ENCODE data around the gene DCANP1. TPM values are rescaled to one million over a fixed set of nuclear protein-coding genes. Genes with fewer than 3 reads are reported as not detected.

The DCANP1 gene
- total and polyA plus RNA-seq, 4 donors, result 0.09 to 0.51 (median 0.28) TPM

DNA sequence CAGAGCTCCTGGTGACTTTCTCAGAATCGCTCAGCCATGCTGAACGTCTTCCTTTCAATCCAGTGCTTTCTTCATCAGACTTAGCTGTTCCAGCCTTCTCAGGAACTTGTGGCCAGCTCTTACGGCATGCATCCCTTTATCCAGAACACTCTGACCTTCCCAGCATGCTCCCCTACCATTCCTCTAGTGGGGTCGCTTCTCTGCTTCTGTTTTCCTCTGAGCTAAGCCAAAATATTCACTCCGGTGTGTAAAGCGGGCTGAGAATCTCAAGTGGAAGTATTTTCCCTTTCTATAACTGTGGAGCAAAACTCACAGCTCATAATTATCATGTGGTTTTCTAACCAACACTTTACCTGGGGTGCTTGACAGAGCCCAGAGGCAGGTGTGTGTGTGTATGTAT, 6.2 kb downstream of the DCANP1 start:
- Histone ChIP-seq H3K9me3 (ENCODE audit: control insufficient read depth in 4 of 4, insufficient read depth in 3 of 4, low read length in 3 of 4) (no peaks in the 10 kb centered on the region), H3K36me3 (ENCODE audit: control insufficient read depth in 4 of 4, insufficient read depth in 4 of 4, low read length in 4 of 4) (no peaks in the 10 kb centered on the region), H3K9ac (ENCODE audit: insufficient read depth in 1 of 2, low read length in 2 of 2) (peak overlapping the region in 1 of 2 donors; percentile 14), H3K4me1 (ENCODE audit: control insufficient read depth in 5 of 5, insufficient read depth in 5 of 5, low read length in 5 of 5) (peaks cover 0 to 96% (median 75%) of the 10 kb centered on the region in 5 donors), H3K4me3 (no peak overlapping the region), H3K27ac (ENCODE audit: low read depth in 1 of 2, low read length in 1 of 2) (no peak overlapping the region), H3K27me3 (ENCODE audit: control insufficient read depth in 3 of 3, insufficient read depth in 3 of 3, low read length in 2 of 3) (no peaks in the 10 kb centered on the region)
- WGBS, 2 donors, result 54 to 64% methylated on average over 6 of the region's 6 CpGs
- DNase-seq (peak in 1 of 3 donors; percentile 11), ATAC-seq (ENCODE audit: insufficient read depth, low FRiP score) (no peak)
- TF ChIP-seq, protein P1, sequence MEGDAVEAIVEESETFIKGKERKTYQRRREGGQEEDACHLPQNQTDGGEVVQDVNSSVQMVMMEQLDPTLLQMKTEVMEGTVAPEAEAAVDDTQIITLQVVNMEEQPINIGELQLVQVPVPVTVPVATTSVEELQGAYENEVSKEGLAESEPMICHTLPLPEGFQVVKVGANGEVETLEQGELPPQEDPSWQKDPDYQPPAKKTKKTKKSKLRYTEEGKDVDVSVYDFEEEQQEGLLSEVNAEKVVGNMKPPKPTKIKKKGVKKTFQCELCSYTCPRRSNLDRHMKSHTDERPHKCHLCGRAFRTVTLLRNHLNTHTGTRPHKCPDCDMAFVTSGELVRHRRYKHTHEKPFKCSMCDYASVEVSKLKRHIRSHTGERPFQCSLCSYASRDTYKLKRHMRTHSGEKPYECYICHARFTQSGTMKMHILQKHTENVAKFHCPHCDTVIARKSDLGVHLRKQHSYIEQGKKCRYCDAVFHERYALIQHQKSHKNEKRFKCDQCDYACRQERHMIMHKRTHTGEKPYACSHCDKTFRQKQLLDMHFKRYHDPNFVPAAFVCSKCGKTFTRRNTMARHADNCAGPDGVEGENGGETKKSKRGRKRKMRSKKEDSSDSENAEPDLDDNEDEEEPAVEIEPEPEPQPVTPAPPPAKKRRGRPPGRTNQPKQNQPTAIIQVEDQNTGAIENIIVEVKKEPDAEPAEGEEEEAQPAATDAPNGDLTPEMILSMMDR (IDR thresholded peaks at IDR 0.05; ENCODE audit: control extremely low read depth, extremely low read depth), result no peak

DNA sequence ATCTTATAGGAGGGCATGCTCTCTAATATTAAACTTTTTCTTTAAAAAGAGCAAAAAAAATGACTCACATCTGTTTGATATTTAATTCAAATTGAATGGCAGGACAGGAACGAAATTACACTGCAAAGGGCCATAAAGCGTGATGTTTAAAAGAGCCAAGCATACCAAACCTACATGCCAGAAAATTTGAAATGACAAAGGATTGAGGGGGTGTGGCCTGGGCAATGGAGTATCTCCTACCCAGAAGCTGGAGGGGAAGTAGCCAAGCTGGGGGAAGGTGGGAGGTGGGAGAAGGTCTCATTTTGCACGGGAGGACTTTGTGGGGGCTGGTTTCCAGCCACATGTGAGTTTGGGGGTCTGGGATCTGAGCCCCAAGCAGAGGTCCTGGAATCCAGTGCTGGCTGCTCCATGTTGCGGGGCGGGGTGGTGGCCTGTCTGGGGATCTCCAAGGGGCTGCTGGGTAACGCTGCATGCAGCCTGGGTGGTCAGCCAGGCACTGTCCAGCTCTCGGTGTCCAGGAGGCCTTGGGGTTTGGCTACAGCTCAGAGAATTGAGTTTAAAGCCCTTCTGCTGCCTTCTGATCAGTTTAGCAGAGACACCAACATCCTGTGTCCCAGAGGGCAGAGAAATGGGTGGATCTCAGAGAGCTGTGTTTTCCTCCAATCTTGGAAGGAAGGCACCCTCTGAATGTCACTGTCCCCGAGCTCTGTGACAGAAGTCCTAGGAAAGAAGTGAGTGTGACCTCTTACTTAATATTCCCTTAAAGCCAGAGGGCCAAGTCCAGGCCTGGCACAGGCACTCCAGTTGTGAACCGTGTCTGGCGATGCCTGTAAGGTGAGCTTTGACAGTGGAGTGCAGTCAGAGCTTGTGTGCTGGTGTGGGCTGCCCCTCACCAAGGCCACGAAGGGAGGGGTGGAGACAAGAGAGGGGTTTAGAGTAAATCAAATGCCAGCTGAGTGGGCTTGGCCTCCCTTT, 7.6 kb downstream of the DCANP1 start:
- DNase-seq (peak; percentile 69 to 82 (median 75)), ATAC-seq (ENCODE audit: insufficient read depth, low FRiP score) (no peak)
- H3K27ac ChIP-seq (ENCODE audit: low read depth in 1 of 2, low read length in 1 of 2), result no peak overlapping the region
- TF ChIP-seq, protein P1 (IDR thresholded peaks at IDR 0.05; ENCODE audit: control extremely low read depth, extremely low read depth), result no peak
- H3K9ac ChIP-seq (ENCODE audit: insufficient read depth in 1 of 2, low read length in 2 of 2), result no peak overlapping the region
- no peak overlapping the region for H3K4me3 ChIP-seq
- peaks cover 0 to 96% (median 73%) of the 10 kb centered on the region in 5 donors for H3K4me1 ChIP-seq (ENCODE audit: control insufficient read depth in 5 of 5, insufficient read depth in 5 of 5, low read length in 5 of 5)
- WGBS, 2 donors, result 73 to 77% methylated on average over 11 of the region's 11 CpGs
- H3K9me3 ChIP-seq (ENCODE audit: control insufficient read depth in 4 of 4, insufficient read depth in 3 of 4, low read length in 3 of 4), result no peaks in the 10 kb centered on the region
- no peaks in the 10 kb centered on the region for H3K27me3 ChIP-seq (ENCODE audit: control insufficient read depth in 3 of 3, insufficient read depth in 3 of 3, low read length in 2 of 3)
- no peaks in the 10 kb centered on the region for H3K36me3 ChIP-seq (ENCODE audit: control insufficient read depth in 4 of 4, insufficient read depth in 4 of 4, low read length in 4 of 4)

DNA sequence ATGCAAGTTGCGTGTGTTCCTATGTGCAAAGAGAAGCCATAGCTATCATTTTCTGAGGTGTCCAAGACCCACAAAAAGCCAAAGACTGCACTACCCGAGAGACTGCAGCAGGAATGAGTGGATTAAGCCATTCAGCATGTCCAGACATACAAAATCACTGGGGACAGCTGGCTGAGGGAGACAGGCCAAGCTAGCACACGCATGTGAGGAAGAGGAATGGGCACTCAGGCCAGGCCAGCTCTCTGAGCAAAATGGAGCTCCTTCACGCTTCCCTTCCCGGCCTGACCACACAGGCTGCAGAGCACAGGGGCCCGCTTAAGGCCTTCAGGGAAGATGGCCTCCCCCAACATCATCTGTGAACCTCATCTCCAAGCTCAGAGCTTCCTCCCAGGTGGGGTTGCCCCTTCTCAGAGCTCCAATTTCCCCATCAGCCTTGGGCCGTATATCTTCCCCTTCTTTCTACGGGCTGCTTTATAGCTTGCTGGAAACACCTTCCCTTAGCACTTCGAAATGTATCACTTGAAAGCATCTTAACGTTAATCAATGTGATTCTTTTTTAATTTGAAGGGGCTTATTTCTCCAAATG, 8.4 kb downstream of the DCANP1 start:
- Histone ChIP-seq H3K36me3 (ENCODE audit: control insufficient read depth in 4 of 4, insufficient read depth in 4 of 4, low read length in 4 of 4) (no peaks in the 10 kb centered on the region), H3K4me1 (ENCODE audit: control insufficient read depth in 5 of 5, insufficient read depth in 5 of 5, low read length in 5 of 5) (peaks cover 0 to 96% (median 72%) of the 10 kb centered on the region in 5 donors), H3K4me3 (no peak overlapping the region), H3K9me3 (ENCODE audit: control insufficient read depth in 4 of 4, insufficient read depth in 3 of 4, low read length in 3 of 4) (no peaks in the 10 kb centered on the region), H3K27me3 (ENCODE audit: control insufficient read depth in 3 of 3, insufficient read depth in 3 of 3, low read length in 2 of 3) (no peaks in the 10 kb centered on the region), H3K27ac (ENCODE audit: low read depth in 1 of 2, low read length in 1 of 2) (peak overlapping the region in 1 of 2 donors; percentile 10), H3K9ac (ENCODE audit: insufficient read depth in 1 of 2, low read length in 2 of 2) (no peak overlapping the region)
- TF ChIP-seq, protein P1 (IDR thresholded peaks at IDR 0.05; ENCODE audit: control extremely low read depth, extremely low read depth), result no peak
- WGBS, 2 donors, result 67 to 75% methylated on average over 10 of the region's 10 CpGs
- ATAC-seq (ENCODE audit: insufficient read depth, low FRiP score) (no peak), DNase-seq (peak in 1 of 3 donors; percentile 28)

Data from lung (tissue), 12 donors.